GM18519 (cell line): ENCODE data around the gene NEAT1.

ENCODE experiments used
- ATAC-seq: cut with Tn5 transposase; IDR thresholded peaks from one replicate; pipeline ENCODE4 v1.9.1; 2021; ENCODE audit warnings: mild to moderate bottlenecking, moderate library complexity; ENCODE audit not compliant: unreplicated experiment, low FRiP score

NEAT1 gene

GRCh38 chr11:65493367-65494176, 71.0 kb downstream of the NEAT1 start:
- no peak for ATAC-seq
